Measurements from ENCODE around the gene CACNA1H.
"Not testable (repeated sequence)": the region's sequence is repeated elsewhere in the genome, so short reads cannot be mapped to it uniquely, and the experiment has no call there.

- TF ChIP-seq, protein P1, sequence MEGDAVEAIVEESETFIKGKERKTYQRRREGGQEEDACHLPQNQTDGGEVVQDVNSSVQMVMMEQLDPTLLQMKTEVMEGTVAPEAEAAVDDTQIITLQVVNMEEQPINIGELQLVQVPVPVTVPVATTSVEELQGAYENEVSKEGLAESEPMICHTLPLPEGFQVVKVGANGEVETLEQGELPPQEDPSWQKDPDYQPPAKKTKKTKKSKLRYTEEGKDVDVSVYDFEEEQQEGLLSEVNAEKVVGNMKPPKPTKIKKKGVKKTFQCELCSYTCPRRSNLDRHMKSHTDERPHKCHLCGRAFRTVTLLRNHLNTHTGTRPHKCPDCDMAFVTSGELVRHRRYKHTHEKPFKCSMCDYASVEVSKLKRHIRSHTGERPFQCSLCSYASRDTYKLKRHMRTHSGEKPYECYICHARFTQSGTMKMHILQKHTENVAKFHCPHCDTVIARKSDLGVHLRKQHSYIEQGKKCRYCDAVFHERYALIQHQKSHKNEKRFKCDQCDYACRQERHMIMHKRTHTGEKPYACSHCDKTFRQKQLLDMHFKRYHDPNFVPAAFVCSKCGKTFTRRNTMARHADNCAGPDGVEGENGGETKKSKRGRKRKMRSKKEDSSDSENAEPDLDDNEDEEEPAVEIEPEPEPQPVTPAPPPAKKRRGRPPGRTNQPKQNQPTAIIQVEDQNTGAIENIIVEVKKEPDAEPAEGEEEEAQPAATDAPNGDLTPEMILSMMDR (IDR thresholded peaks at IDR 0.05), result not testable (repeated sequence)
- not testable (repeated sequence) for TF ChIP-seq ZFX (IDR thresholded peaks at IDR 0.05; ENCODE audit: borderline replicate concordance)
Observed at GRCh38 chr16:1228227-1228626, 75.3 kb downstream of the CACNA1H start.
